ENCODE measurements around the gene TRIM45. TPM values are rescaled to one million over a fixed set of nuclear protein-coding genes. Genes with fewer than 3 reads are reported as not detected.

The TRIM45 gene
- total and polyA plus RNA-seq, 2 of the 13 experiments (the other 11 are each of a cell fraction or from before 2014, with no cell fraction given), result 1.9 to 2.3 TPM

DNA sequence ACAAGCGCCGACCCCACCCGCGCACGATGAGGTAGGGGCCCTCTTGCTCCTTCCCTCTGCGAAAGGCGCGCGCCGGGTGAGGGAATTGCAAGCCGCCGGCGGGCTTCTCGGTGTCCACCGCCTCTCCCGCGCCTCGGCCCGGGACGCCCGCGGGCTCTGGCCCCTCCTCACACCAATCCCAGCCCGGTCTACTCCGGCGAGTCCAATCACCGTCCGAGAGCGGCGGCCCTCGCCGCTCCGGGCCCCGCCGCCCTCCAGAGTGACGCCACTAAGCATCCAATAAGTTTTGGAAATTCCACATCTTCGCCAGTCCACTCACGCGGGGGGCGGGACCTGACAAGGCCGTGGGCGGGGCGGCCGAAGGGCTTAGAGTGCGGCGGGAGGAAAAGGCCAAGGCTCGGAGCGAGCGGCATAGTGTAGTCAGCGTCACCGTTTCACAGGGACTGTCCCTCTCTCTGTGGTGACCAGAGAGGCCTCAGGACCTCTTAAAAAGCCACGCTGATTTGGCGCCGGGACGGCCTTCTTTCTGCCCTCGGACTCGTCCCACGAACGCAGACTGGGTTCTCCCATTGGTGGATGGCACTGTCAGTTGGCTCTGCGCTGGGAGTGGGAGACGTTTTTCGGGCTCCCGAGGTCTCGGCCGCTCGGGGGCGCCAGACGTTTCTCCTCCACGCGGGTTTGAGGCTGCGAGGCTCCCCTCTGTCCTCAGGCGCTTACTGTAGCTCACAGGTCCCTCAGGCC, at the start of gene TRIM45 (continued):
- TF ChIP-seq ZNF337 (CRISPR knock-in tag; IDR thresholded peaks at IDR 0.05; ENCODE audit: borderline replicate concordance, low read depth), result no peak
- no peak for TF ChIP-seq ZNF776 (CRISPR knock-in tag; IDR thresholded peaks at IDR 0.05)
- TF ChIP-seq, protein P1, sequence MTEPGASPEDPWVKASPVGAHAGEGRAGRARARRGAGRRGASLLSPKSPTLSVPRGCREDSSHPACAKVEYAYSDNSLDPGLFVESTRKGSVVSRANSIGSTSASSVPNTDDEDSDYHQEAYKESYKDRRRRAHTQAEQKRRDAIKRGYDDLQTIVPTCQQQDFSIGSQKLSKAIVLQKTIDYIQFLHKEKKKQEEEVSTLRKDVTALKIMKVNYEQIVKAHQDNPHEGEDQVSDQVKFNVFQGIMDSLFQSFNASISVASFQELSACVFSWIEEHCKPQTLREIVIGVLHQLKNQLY (CRISPR knock-in tag; IDR thresholded peaks at IDR 0.05), result no peak
- 0 out of 2 replicates have a peak, but pooled peaks have one; percentile 2 for TF ChIP-seq MED1 (CRISPR knock-in tag; IDR thresholded peaks at IDR 0.05)
- TF ChIP-seq, protein P2, sequence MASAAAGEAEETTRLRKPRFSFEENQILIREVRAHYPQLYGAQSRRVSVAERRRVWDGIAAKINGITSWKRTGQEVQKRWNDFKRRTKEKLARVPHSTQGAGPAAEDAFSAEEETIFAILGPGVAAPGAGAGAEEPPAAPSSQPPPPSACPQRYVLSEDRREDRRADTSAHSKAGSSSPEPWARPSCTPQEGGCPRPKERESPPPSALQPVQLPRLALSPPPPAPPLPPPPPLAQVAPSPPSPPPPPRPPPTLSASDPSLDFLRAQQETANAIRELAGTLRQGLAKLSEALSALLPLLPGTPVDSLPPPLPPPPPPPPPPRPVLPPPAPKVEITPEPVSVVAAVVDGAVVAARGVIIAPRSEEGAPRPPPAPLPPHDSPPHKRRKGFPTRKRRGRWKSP (CRISPR knock-in tag; IDR thresholded peaks at IDR 0.05), result 0 out of 2 replicates have a peak, but pooled peaks have one; percentile 29
- TF ChIP-seq NR1H2 (CRISPR knock-in tag; IDR thresholded peaks at IDR 0.05; ENCODE audit: borderline replicate concordance, low read depth), result no peak
- TF ChIP-seq RFXAP (CRISPR knock-in tag; IDR thresholded peaks at IDR 0.05; ENCODE audit: borderline replicate concordance), result 0 out of 2 replicates have a peak, but pooled peaks have one; percentile 18
- TF ChIP-seq ZNF605 (CRISPR knock-in tag; IDR thresholded peaks at IDR 0.05), result peak; percentile 83; the same call in 1 of the 2 replicates
- TF ChIP-seq ZNF543 (CRISPR knock-in tag; IDR thresholded peaks at IDR 0.05), result 0 out of 2 replicates have a peak, but pooled peaks have one; percentile 33
- TF ChIP-seq, protein P3, sequence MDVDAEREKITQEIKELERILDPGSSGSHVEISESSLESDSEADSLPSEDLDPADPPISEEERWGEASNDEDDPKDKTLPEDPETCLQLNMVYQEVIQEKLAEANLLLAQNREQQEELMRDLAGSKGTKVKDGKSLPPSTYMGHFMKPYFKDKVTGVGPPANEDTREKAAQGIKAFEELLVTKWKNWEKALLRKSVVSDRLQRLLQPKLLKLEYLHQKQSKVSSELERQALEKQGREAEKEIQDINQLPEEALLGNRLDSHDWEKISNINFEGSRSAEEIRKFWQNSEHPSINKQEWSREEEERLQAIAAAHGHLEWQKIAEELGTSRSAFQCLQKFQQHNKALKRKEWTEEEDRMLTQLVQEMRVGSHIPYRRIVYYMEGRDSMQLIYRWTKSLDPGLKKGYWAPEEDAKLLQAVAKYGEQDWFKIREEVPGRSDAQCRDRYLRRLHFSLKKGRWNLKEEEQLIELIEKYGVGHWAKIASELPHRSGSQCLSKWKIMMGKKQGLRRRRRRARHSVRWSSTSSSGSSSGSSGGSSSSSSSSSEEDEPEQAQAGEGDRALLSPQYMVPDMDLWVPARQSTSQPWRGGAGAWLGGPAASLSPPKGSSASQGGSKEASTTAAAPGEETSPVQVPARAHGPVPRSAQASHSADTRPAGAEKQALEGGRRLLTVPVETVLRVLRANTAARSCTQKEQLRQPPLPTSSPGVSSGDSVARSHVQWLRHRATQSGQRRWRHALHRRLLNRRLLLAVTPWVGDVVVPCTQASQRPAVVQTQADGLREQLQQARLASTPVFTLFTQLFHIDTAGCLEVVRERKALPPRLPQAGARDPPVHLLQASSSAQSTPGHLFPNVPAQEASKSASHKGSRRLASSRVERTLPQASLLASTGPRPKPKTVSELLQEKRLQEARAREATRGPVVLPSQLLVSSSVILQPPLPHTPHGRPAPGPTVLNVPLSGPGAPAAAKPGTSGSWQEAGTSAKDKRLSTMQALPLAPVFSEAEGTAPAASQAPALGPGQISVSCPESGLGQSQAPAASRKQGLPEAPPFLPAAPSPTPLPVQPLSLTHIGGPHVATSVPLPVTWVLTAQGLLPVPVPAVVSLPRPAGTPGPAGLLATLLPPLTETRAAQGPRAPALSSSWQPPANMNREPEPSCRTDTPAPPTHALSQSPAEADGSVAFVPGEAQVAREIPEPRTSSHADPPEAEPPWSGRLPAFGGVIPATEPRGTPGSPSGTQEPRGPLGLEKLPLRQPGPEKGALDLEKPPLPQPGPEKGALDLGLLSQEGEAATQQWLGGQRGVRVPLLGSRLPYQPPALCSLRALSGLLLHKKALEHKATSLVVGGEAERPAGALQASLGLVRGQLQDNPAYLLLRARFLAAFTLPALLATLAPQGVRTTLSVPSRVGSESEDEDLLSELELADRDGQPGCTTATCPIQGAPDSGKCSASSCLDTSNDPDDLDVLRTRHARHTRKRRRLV (CRISPR knock-in tag; IDR thresholded peaks at IDR 0.05), result no peak
- no peak for TF ChIP-seq SRSF9 (IDR thresholded peaks at IDR 0.05; ENCODE audit: borderline replicate concordance, insufficient read depth, low read depth, low read length, poor library complexity, severe bottlenecking)
- TF ChIP-seq ZFYVE20 (CRISPR knock-in tag; IDR thresholded peaks at IDR 0.05; ENCODE audit: borderline replicate concordance, low read depth), result no peak
- TF ChIP-seq, protein P4, sequence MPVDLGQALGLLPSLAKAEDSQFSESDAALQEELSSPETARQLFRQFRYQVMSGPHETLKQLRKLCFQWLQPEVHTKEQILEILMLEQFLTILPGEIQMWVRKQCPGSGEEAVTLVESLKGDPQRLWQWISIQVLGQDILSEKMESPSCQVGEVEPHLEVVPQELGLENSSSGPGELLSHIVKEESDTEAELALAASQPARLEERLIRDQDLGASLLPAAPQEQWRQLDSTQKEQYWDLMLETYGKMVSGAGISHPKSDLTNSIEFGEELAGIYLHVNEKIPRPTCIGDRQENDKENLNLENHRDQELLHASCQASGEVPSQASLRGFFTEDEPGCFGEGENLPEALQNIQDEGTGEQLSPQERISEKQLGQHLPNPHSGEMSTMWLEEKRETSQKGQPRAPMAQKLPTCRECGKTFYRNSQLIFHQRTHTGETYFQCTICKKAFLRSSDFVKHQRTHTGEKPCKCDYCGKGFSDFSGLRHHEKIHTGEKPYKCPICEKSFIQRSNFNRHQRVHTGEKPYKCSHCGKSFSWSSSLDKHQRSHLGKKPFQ (CRISPR knock-in tag; IDR thresholded peaks at IDR 0.05; ENCODE audit: insufficient replicate concordance), result no peak
- TF ChIP-seq, protein P5, sequence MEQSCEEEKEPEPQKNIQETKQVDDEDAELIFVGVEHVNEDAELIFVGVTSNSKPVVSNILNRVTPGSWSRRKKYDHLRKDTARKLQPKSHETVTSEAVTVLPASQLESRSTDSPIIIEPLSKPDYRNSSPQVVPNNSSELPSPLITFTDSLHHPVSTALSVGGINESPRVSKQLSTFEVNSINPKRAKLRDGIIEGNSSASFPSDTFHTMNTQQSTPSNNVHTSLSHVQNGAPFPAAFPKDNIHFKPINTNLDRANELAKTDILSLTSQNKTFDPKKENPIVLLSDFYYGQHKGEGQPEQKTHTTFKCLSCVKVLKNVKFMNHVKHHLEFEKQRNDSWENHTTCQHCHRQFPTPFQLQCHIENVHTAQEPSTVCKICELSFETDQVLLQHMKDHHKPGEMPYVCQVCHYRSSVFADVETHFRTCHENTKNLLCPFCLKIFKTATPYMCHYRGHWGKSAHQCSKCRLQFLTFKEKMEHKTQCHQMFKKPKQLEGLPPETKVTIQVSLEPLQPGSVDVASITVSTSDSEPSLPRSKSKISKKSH (CRISPR knock-in tag; IDR thresholded peaks at IDR 0.05; ENCODE audit: borderline replicate concordance), result 0 out of 2 replicates have a peak, but pooled peaks have one; percentile 52
- TF ChIP-seq BRD4 (CRISPR knock-in tag; IDR thresholded peaks at IDR 0.05), result no peak; the same call in 1 of the 2 replicates
- TF ChIP-seq GLI4 (CRISPR knock-in tag; IDR thresholded peaks at IDR 0.05; ENCODE audit: borderline replicate concordance), result no peak
- peak; percentile 11; the same call in 1 of the 2 replicates for TF ChIP-seq SOX5 (CRISPR knock-in tag; IDR thresholded peaks at IDR 0.05; ENCODE audit: borderline replicate concordance)
- TF ChIP-seq SIN3A (IDR thresholded peaks at IDR 0.05; ENCODE audit: borderline replicate concordance, low read depth, low read length), result peak; percentile 59; the same call in 1 of the 2 replicates

Measured in HepG2 (cell line).